GM23338 (cell line): Measurements from ENCODE around the gene SLC38A9. TPM values are rescaled to one million over a fixed set of nuclear protein-coding genes. Genes with fewer than 3 reads are reported as not detected.

Experiments used
- ATAC-seq: fragments of 200-7000 bp; cut with Tn5 transposase; 3 replicates; pipeline ENCODE4 v1.9.1; 2020
- DNase-seq: peaks from one replicate; pipeline ENCODE4 v3.0.0-alpha.2; 2015; ENCODE audit warnings: low spot score
- H2AFZ ChIP-seq: fragments of 200-600 bp; sonication (generic); 2 replicates; pipeline ENCODE4 v1.8.0; 2016; ENCODE audit warnings: antibody characterized with exemption, mild to moderate bottlenecking, moderate library complexity
- H3F3A ChIP-seq: fragments of 200-600 bp; sonication (generic); replicated peaks from 2 replicates; pipeline ENCODE4 v1.8.0; 2017; ENCODE audit warnings: antibody characterized with exemption, mixed run types, low read depth
- H3K27ac ChIP-seq: fragments of 200-600 bp; sonication (generic); 2 replicates; pipeline ENCODE4 v1.6.1; 2016; ENCODE audit warnings: low read depth
- H3K27me3 ChIP-seq: fragments of 200-600 bp; sonication (generic); 2 replicates; pipeline ENCODE4 v1.8.0; 2016; ENCODE audit warnings: mild to moderate bottlenecking, mixed run types, moderate library complexity; ENCODE audit not compliant: insufficient read depth
- H3K36me3 ChIP-seq: fragments of 200-600 bp; sonication (generic); 2 replicates; pipeline ENCODE4 v1.8.0; 2016; ENCODE audit warnings: mild to moderate bottlenecking; ENCODE audit not compliant: insufficient read depth
- H3K4me1 ChIP-seq: fragments of 200-600 bp; sonication (generic); 2 replicates; pipeline ENCODE4 v1.8.0; 2016; ENCODE audit warnings: mild to moderate bottlenecking, moderate library complexity; ENCODE audit not compliant: insufficient read depth
- H3K4me2 ChIP-seq: fragments of 200-600 bp; sonication (generic); 2 replicates; pipeline ENCODE4 v1.7.1; 2017; ENCODE audit warnings: mixed run types
- H3K4me3 ChIP-seq: fragments of 200-600 bp; sonication (generic); 2 replicates; pipeline ENCODE4 v1.6.1; 2016; ENCODE audit warnings: mixed run types
- H3K79me2 ChIP-seq: fragments of 200-600 bp; sonication (generic); replicated peaks from 2 replicates; pipeline ENCODE4 v1.8.0; 2017; ENCODE audit warnings: mild to moderate bottlenecking; ENCODE audit not compliant: insufficient read depth
- H3K9me2 ChIP-seq: fragments of 200-600 bp; sonication (generic); 2 replicates; pipeline ENCODE4 v1.8.0; 2017; ENCODE audit not compliant: insufficient read depth
- H4K20me1 ChIP-seq: fragments of 200-600 bp; sonication (generic); replicated peaks from 2 replicates; pipeline ENCODE4 v1.8.0; 2017; ENCODE audit warnings: mild to moderate bottlenecking; ENCODE audit not compliant: insufficient read depth
- H3K27ac Mint-ChIP-seq: 2 replicates; pipeline ENCODE4 v1.8.0; 2020; ENCODE audit warnings: inconsistent platforms, mild to moderate bottlenecking, moderate library complexity, mixed read lengths
- H3K27me3 Mint-ChIP-seq: 3 replicates; pipeline ENCODE4 v1.8.0; 2022; ENCODE audit warnings: low read depth, mild to moderate bottlenecking, moderate library complexity, mixed read lengths, inconsistent platforms; ENCODE audit not compliant: insufficient read depth, poor library complexity
- H3K36me3 Mint-ChIP-seq: 3 replicates; pipeline ENCODE4 v1.8.0; 2021; ENCODE audit warnings: low read depth, mild to moderate bottlenecking, inconsistent platforms, moderate library complexity, mixed read lengths
- H3K4me1 Mint-ChIP-seq: 3 replicates; pipeline ENCODE4 v1.8.0; 2020; ENCODE audit warnings: mild to moderate bottlenecking, inconsistent platforms, mixed read lengths
- H3K4me3 Mint-ChIP-seq: 3 replicates; pipeline ENCODE4 v1.8.0; 2021; ENCODE audit warnings: moderate library complexity, mild to moderate bottlenecking, inconsistent platforms, mixed read lengths
- H3K9me3 Mint-ChIP-seq: 3 replicates; pipeline ENCODE4 v1.8.0; 2020; ENCODE audit warnings: moderate library complexity, mild to moderate bottlenecking, inconsistent platforms, mixed read lengths
- CREB1 ChIP-seq: fragments of 250-450 bp; sonication (Bioruptor Pico); IDR thresholded peaks from 2 replicates; pipeline ENCODE4 v1.5.0; 2020; ENCODE audit warnings: low read depth, mild to moderate bottlenecking, moderate library complexity
- EZH2 ChIP-seq: fragments of 200-600 bp; sonication (generic); IDR thresholded peaks from one replicate; pipeline ENCODE4 v1.8.0; 2017; ENCODE audit warnings: antibody characterized with exemption, mild to moderate bottlenecking, low read depth; ENCODE audit not compliant: unreplicated experiment
- EZH2phosphoT487 ChIP-seq: fragments of 200-600 bp; sonication (generic); IDR thresholded peaks from one replicate; pipeline ENCODE4 v1.8.1; 2018; ENCODE audit warnings: antibody characterized with exemption; ENCODE audit not compliant: unreplicated experiment
- JUNB ChIP-seq: IDR thresholded peaks from one replicate; pipeline ENCODE4 v1.6.1; 2016; ENCODE audit warnings: antibody characterized with exemption; ENCODE audit not compliant: unreplicated experiment
- NANOG ChIP-seq: IDR thresholded peaks from 2 replicates; pipeline ENCODE4 v1.6.1; 2016; ENCODE audit warnings: antibody characterized with exemption, borderline replicate concordance
- POLR2AphosphoS5 ChIP-seq: IDR thresholded peaks from 2 replicates; pipeline ENCODE4 v1.6.1; 2016; ENCODE audit warnings: antibody characterized with exemption, low read depth
- STAT1 ChIP-seq: IDR thresholded peaks from one replicate; pipeline ENCODE4 v1.6.1; 2016; ENCODE audit warnings: antibody characterized with exemption; ENCODE audit not compliant: unreplicated experiment
- ZNF331 ChIP-seq: fragments of 250-450 bp; sonication (Bioruptor Pico); IDR thresholded peaks from 2 replicates; pipeline ENCODE4 v1.5.0; 2020; ENCODE audit warnings: low read depth, mild to moderate bottlenecking, moderate library complexity
- polyA plus RNA-seq: library from polyadenylated mRNA; unstranded; fragments of >200 nt; fragmentation: Nextera tagmentation; extraction: Ambion mirVana; gene quantifications from 2 replicates; pipeline ENCODE4 v1.2.1, GENCODE V29; 2016
- total RNA-seq: library from RNA; depleted of rRNA; stranded (reverse); fragments of >200 nt; shearing (Covaris generic); gene quantifications from 2 replicates; pipeline ENCODE4 v1.2.3, GENCODE V29; 2014
- TF ChIP-seq, protein P1 (sequence below): fragments of 250-450 bp; sonication (Bioruptor Pico); IDR thresholded peaks from 2 replicates; pipeline ENCODE4 v1.5.0; 2020; ENCODE audit warnings: mild to moderate bottlenecking, moderate library complexity
- TF ChIP-seq, protein P2 (sequence below), 2 experiments: fragments of 200-600 bp in 1 of 2; sonication (generic) in 1 of 2; conservative IDR thresholded peaks; 2 replicates each; pipeline versions ENCODE4 v1.5.1 to v1.6.1; 2016 to 2017; ENCODE audit warnings: antibody characterized with exemption in 2 of 2, low read depth in 2 of 2, mild to moderate bottlenecking in 2 of 2, moderate library complexity in 1 of 2
- TF ChIP-seq, protein P3 (sequence below): IDR thresholded peaks from 2 replicates; pipeline ENCODE4 v1.6.1; 2016; ENCODE audit warnings: antibody characterized with exemption
- TF ChIP-seq, protein P4 (sequence below): IDR thresholded peaks from one replicate; pipeline ENCODE4 v1.6.1; 2018; ENCODE audit warnings: antibody characterized with exemption; ENCODE audit not compliant: unreplicated experiment

SLC38A9 gene
- total and polyA plus RNA-seq, 2 experiments from 2014 or later: 30.8 to 64.8 TPM

DNA sequence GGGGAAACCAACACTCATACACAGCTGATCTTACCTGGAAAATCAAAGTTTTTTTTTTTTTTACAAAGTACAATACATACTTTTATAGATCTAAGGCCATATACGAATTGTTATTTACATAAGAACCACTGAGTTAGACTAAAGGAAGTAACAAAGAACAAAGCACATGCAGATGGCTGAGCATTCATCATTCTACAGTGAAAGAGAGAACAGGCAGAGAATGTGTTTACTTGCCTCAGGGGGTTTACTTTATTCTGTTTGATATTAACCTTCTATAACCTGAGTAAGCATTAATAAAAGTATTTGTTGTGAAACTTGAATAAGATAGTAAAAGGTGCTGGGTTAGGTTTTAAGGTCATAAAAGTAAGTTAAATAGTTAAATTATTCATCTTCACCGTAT lies 54.7 kb downstream of the SLC38A9 start (continued):
- TF ChIP-seq, protein P1, sequence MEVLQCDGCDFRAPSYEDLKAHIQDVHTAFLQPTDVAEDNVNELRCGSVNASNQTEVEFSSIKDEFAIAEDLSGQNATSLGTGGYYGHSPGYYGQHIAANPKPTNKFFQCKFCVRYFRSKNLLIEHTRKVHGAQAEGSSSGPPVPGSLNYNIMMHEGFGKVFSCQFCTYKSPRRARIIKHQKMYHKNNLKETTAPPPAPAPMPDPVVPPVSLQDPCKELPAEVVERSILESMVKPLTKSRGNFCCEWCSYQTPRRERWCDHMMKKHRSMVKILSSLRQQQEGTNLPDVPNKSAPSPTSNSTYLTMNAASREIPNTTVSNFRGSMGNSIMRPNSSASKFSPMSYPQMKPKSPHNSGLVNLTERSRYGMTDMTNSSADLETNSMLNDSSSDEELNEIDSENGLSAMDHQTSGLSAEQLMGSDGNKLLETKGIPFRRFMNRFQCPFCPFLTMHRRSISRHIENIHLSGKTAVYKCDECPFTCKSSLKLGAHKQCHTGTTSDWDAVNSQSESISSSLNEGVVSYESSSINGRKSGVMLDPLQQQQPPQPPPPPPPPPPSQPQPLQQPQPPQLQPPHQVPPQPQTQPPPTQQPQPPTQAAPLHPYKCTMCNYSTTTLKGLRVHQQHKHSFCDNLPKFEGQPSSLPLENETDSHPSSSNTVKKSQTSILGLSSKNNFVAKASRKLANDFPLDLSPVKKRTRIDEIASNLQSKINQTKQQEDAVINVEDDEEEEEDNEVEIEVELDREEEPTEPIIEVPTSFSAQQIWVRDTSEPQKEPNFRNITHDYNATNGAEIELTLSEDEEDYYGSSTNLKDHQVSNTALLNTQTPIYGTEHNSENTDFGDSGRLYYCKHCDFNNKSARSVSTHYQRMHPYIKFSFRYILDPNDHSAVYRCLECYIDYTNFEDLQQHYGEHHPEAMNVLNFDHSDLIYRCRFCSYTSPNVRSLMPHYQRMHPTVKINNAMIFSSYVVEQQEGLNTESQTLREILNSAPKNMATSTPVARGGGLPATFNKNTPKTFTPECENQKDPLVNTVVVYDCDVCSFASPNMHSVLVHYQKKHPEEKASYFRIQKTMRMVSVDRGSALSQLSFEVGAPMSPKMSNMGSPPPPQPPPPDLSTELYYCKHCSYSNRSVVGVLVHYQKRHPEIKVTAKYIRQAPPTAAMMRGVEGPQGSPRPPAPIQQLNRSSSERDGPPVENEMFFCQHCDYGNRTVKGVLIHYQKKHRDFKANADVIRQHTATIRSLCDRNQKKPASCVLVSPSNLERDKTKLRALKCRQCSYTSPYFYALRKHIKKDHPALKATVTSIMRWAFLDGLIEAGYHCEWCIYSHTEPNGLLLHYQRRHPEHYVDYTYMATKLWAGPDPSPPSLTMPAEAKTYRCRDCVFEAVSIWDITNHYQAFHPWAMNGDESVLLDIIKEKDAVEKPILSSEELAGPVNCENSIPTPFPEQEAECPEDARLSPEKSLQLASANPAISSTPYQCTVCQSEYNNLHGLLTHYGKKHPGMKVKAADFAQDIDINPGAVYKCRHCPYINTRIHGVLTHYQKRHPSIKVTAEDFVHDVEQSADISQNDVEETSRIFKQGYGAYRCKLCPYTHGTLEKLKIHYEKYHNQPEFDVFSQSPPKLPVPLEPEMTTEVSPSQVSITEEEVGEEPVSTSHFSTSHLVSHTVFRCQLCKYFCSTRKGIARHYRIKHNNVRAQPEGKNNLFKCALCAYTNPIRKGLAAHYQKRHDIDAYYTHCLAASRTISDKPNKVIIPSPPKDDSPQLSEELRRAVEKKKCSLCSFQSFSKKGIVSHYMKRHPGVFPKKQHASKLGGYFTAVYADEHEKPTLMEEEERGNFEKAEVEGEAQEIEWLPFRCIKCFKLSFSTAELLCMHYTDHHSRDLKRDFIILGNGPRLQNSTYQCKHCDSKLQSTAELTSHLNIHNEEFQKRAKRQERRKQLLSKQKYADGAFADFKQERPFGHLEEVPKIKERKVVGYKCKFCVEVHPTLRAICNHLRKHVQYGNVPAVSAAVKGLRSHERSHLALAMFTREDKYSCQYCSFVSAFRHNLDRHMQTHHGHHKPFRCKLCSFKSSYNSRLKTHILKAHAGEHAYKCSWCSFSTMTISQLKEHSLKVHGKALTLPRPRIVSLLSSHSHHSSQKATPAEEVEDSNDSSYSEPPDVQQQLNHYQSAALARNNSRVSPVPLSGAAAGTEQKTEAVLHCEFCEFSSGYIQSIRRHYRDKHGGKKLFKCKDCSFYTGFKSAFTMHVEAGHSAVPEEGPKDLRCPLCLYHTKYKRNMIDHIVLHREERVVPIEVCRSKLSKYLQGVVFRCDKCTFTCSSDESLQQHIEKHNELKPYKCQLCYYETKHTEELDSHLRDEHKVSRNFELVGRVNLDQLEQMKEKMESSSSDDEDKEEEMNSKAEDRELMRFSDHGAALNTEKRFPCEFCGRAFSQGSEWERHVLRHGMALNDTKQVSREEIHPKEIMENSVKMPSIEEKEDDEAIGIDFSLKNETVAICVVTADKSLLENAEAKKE (CRISPR knock-in tag): no peak
- no peak for TF ChIP-seq CREB1 (CRISPR knock-in tag)

DNA sequence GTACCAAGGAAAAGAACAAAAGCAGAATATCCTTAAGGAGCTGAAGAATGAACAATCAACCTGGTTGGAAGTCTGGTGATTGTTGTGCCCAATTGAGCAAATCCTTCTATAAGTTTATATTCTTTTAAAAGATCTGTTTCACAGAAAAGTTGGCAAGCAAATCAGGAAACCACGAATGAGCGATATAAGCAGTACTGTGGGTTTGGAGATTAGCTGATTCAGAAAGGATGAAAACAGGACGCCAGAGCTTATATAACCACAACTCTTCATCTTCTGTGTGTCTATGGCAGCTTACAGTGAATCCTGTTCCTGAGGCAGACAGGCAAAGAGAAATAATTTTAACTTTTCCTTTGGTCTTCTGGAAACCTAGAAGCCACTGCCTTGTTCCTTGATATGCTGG lies 61.7 kb downstream of the SLC38A9 start:
- H3K27ac Mint-ChIP-seq: no peak overlapping the region
- H3K27me3 ChIP-seq: no peaks in the 10 kb centered on the region
- H2AFZ ChIP-seq: no peak overlapping the region
- no peaks in the 10 kb centered on the region for H4K20me1 ChIP-seq
- peaks cover 5% of the 10 kb centered on the region; the same call in 1 of the 2 replicates for H3K36me3 ChIP-seq
- no peaks in the 10 kb centered on the region for H3K9me2 ChIP-seq
- no peaks in the 10 kb centered on the region for H3K9me3 Mint-ChIP-seq
- no peaks in the 10 kb centered on the region for H3K4me1 ChIP-seq
- H3K4me1 Mint-ChIP-seq: no peaks in the 10 kb centered on the region
- H3K36me3 Mint-ChIP-seq: peaks cover 51% of the 10 kb centered on the region
- no peaks in the 10 kb centered on the region for H3F3A ChIP-seq
- DNase-seq: no peak
- H3K27me3 Mint-ChIP-seq: no peaks in the 10 kb centered on the region
- H3K79me2 ChIP-seq: no peaks in the 10 kb centered on the region
- no peak overlapping the region for H3K4me3 Mint-ChIP-seq
- no peak overlapping the region; the same call in 1 of the 2 replicates for H3K27ac ChIP-seq
- no peak for ATAC-seq
- H3K4me3 ChIP-seq: no peak overlapping the region
- no peak overlapping the region for H3K4me2 ChIP-seq
- TF ChIP-seq, protein P2, sequence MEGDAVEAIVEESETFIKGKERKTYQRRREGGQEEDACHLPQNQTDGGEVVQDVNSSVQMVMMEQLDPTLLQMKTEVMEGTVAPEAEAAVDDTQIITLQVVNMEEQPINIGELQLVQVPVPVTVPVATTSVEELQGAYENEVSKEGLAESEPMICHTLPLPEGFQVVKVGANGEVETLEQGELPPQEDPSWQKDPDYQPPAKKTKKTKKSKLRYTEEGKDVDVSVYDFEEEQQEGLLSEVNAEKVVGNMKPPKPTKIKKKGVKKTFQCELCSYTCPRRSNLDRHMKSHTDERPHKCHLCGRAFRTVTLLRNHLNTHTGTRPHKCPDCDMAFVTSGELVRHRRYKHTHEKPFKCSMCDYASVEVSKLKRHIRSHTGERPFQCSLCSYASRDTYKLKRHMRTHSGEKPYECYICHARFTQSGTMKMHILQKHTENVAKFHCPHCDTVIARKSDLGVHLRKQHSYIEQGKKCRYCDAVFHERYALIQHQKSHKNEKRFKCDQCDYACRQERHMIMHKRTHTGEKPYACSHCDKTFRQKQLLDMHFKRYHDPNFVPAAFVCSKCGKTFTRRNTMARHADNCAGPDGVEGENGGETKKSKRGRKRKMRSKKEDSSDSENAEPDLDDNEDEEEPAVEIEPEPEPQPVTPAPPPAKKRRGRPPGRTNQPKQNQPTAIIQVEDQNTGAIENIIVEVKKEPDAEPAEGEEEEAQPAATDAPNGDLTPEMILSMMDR (conservative IDR thresholded peaks at IDR 0.05; ENCODE audit: low read depth in 2 of 2): no peak
- no peak for TF ChIP-seq NANOG
- TF ChIP-seq EZH2phosphoT487: no peak
- TF ChIP-seq ZNF331: no peak
- TF ChIP-seq JUNB: no peak
- TF ChIP-seq EZH2: no peak
- no peak for TF ChIP-seq POLR2AphosphoS5
- TF ChIP-seq, protein P3, sequence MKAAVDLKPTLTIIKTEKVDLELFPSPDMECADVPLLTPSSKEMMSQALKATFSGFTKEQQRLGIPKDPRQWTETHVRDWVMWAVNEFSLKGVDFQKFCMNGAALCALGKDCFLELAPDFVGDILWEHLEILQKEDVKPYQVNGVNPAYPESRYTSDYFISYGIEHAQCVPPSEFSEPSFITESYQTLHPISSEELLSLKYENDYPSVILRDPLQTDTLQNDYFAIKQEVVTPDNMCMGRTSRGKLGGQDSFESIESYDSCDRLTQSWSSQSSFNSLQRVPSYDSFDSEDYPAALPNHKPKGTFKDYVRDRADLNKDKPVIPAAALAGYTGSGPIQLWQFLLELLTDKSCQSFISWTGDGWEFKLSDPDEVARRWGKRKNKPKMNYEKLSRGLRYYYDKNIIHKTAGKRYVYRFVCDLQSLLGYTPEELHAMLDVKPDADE: no peak
- no peak for TF ChIP-seq STAT1
- TF ChIP-seq, protein P4, sequence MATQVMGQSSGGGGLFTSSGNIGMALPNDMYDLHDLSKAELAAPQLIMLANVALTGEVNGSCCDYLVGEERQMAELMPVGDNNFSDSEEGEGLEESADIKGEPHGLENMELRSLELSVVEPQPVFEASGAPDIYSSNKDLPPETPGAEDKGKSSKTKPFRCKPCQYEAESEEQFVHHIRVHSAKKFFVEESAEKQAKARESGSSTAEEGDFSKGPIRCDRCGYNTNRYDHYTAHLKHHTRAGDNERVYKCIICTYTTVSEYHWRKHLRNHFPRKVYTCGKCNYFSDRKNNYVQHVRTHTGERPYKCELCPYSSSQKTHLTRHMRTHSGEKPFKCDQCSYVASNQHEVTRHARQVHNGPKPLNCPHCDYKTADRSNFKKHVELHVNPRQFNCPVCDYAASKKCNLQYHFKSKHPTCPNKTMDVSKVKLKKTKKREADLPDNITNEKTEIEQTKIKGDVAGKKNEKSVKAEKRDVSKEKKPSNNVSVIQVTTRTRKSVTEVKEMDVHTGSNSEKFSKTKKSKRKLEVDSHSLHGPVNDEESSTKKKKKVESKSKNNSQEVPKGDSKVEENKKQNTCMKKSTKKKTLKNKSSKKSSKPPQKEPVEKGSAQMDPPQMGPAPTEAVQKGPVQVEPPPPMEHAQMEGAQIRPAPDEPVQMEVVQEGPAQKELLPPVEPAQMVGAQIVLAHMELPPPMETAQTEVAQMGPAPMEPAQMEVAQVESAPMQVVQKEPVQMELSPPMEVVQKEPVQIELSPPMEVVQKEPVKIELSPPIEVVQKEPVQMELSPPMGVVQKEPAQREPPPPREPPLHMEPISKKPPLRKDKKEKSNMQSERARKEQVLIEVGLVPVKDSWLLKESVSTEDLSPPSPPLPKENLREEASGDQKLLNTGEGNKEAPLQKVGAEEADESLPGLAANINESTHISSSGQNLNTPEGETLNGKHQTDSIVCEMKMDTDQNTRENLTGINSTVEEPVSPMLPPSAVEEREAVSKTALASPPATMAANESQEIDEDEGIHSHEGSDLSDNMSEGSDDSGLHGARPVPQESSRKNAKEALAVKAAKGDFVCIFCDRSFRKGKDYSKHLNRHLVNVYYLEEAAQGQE: no peak
